Left lung (tissue), 10 donors: ENCODE measurements around the gene TARBP1. TPM values are rescaled to one million over a fixed set of nuclear protein-coding genes. Genes with fewer than 3 reads are reported as not detected.

Experiments
- ATAC-seq: fragments of 200-7000 bp; cut with Tn5 transposase; one replicate; pipeline ENCODE4 v1.9.1; 2020; ENCODE audit warnings: moderate library complexity
- DNase-seq, 4 donors: peaks; one replicate each; pipeline ENCODE4 v3.0.0-alpha.2; 2013 to 2020
- H3K27ac ChIP-seq, 2 donors: fragments of 200-600 bp; sonication (generic) in 1 of 2; one replicate each; pipeline versions ENCODE4 v1.5.0 to v1.8.0; 2020 to 2021
- H3K27me3 ChIP-seq, 2 donors: fragments of 200-600 bp; sonication (generic) in 1 of 2; one replicate each; pipeline versions ENCODE4 v1.5.0 to v1.8.0; 2020 to 2021
- H3K36me3 ChIP-seq, 2 donors: fragments of 200-600 bp; sonication (generic) in 1 of 2; one replicate each; pipeline versions ENCODE4 v1.5.0 to v1.8.0; 2020 to 2021
- H3K4me1 ChIP-seq, 2 donors: fragments of 200-600 bp; one replicate each; pipeline ENCODE4 v1.8.0; 2021
- H3K4me3 ChIP-seq, 2 donors: fragments of 200-600 bp; sonication (generic) in 1 of 2; one replicate each; pipeline versions ENCODE4 v1.5.0 to v1.8.0; 2020 to 2021; ENCODE audit warnings: mild to moderate bottlenecking in 1 of 2
- H3K9me3 ChIP-seq, 2 donors: fragments of 200-600 bp; sonication (generic) in 1 of 2; one replicate each; pipeline versions ENCODE4 v1.5.0 to v1.8.0; 2020 to 2021
- intact Hi-C, 2 donors: fragments of 100-400 bp; cut with DNase I; formaldehyde crosslinking; loops; one replicate each; pipeline versions ENCODE4 v1.11.2 to v1.14.2; 2022
- polyA plus RNA-seq, 6 donors: library from polyadenylated mRNA; unstranded; fragments of 120-200 nt; gene quantifications; one replicate each; pipeline ENCODE4 v1.2.1, GENCODE V29; 2013; ENCODE audit not compliant: insufficient read length in 6 of 6
- total RNA-seq, 2 donors: library from RNA; stranded (reverse); fragmentation: NEBNext Ultra II Directional; extraction: Animal tissue kit (Norgen Biotek cat#: 25700); gene quantifications; one replicate each; pipeline ENCODE4 v1.2.1, GENCODE V29; 2021
- TF ChIP-seq, protein P1 (sequence below), 2 donors: fragments of 200-600 bp; sonication (generic) in 1 of 2; IDR thresholded peaks; one replicate each; pipeline versions ENCODE4 v1.5.0 to v1.8.0; 2021; ENCODE audit warnings: antibody characterized with exemption in 2 of 2
- donor health status: DM: no; HTN: yes; CAD: no.
- donor health status: DM: no; HTN: no; CAD: no.

Gene TARBP1
- total and polyA plus RNA-seq, 8 donors: 20.9 to 113 (median 97.3) TPM

DNA sequence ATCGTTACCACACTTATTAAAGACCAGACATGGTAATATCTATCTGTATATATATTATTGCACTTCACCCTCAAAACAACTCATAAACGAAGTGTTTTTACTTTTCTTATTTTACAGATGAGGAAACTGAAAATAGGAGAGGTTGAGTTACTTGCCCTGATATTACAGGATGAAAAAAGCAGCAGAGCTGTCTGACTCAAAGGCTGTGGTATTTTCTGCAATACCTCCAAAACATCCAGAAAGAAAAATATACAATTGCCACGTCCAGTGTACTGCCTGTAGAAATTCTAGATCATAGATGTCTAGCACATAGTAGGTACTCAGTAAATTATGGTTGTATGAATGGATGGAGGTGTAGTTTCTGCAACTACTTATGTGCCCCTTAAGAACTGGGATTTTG is 5.2 kb upstream of the TARBP1 start:
- Histone ChIP-seq H3K4me3 (no peak overlapping the region), H3K4me1 (peaks cover 0 to 17% of the 10 kb centered on the region in 2 donors), H3K36me3 (no peaks in the 10 kb centered on the region), H3K9me3 (no peaks in the 10 kb centered on the region), H3K27me3 (no peaks in the 10 kb centered on the region), H3K27ac (no peak overlapping the region)
- TF ChIP-seq, protein P1, sequence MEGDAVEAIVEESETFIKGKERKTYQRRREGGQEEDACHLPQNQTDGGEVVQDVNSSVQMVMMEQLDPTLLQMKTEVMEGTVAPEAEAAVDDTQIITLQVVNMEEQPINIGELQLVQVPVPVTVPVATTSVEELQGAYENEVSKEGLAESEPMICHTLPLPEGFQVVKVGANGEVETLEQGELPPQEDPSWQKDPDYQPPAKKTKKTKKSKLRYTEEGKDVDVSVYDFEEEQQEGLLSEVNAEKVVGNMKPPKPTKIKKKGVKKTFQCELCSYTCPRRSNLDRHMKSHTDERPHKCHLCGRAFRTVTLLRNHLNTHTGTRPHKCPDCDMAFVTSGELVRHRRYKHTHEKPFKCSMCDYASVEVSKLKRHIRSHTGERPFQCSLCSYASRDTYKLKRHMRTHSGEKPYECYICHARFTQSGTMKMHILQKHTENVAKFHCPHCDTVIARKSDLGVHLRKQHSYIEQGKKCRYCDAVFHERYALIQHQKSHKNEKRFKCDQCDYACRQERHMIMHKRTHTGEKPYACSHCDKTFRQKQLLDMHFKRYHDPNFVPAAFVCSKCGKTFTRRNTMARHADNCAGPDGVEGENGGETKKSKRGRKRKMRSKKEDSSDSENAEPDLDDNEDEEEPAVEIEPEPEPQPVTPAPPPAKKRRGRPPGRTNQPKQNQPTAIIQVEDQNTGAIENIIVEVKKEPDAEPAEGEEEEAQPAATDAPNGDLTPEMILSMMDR (IDR thresholded peaks at IDR 0.05): no peak
- no peak for ATAC-seq
- intact Hi-C loops: no loop called here
- DNase-seq: no peak

DNA sequence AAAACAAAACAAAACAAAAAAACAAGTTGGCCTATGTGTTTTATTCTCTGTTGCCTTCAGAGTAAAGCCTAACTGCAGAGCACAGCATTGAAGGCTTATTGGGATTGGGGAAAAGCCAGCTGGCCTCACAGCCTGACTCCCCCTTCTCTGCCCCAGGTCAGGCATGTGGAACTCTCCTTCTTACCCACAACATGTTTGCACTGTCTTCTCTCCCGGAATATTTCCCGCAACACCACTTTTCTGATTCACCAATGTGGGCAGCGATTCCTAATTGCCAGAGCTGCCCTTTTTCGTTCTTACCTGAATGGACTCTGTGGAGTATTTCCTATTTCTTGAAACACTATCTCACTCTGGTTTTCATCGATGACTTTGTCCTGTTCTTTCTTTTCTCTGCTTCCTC is 2.8 kb upstream of the TARBP1 start:
- TF ChIP-seq, protein P1 (IDR thresholded peaks at IDR 0.05): no peak
- no peaks in the 10 kb centered on the region for H3K36me3 ChIP-seq
- H3K27ac ChIP-seq: no peak overlapping the region
- no peak for ATAC-seq
- H3K9me3 ChIP-seq: no peaks in the 10 kb centered on the region
- H3K4me1 ChIP-seq: peaks cover 7 to 23% of the 10 kb centered on the region in 2 donors
- H3K4me3 ChIP-seq: no peak overlapping the region
- intact Hi-C loops: no loop called here
- DNase-seq: no peak
- H3K27me3 ChIP-seq: no peaks in the 10 kb centered on the region

DNA sequence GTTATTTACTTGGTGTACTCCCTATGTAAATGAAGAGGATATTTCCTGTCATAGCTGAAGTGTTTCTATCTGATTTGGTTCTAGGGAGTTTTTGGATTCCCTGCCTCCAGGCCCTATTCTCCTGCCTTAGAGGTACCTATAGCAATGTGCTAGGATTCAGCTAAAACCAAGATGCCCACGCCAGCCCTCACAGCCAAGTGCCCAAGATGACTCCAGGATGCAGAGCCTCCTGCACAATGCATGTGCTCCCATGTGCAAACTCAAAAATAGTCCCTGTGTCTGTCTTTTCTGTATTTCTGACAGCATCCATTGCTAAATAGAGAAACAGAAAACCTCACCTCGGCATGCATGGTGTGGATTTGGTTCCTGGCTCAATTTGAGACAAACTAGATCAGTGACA is 887 bp upstream of the TARBP1 start:
- intact Hi-C loops: no loop called here
- no peaks in the 10 kb centered on the region for H3K27me3 ChIP-seq
- H3K36me3 ChIP-seq: no peaks in the 10 kb centered on the region
- H3K4me3 ChIP-seq: no peak overlapping the region
- no peak overlapping the region for H3K27ac ChIP-seq
- ATAC-seq (no peak), DNase-seq (no peak)
- peaks cover 7 to 32% of the 10 kb centered on the region in 2 donors for H3K4me1 ChIP-seq
- TF ChIP-seq, protein P1 (IDR thresholded peaks at IDR 0.05): no peak
- H3K9me3 ChIP-seq: no peaks in the 10 kb centered on the region

DNA sequence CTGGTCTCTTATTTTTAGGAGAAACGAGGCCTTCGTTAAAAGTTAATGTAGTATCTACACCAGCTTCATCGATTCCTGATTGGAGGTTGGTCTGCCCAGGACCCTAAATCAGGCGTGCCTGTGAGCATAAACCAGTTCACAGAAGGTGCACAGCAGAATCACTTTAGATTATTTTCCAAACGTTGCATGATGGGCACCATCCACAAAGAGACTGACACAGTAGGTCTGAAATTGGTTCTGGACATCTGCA is 256 bp upstream of the TARBP1 start:
- Histone ChIP-seq H3K27ac (peak overlapping the region in 1 of 2 donors; percentile 84), H3K36me3 (no peaks in the 10 kb centered on the region), H3K9me3 (no peaks in the 10 kb centered on the region), H3K27me3 (no peaks in the 10 kb centered on the region), H3K4me3 (peak overlapping the region; percentile 72 to 84), H3K4me1 (peaks cover 7 to 32% of the 10 kb centered on the region in 2 donors)
- intact Hi-C loops: no loop called here
- no peak for DNase-seq
- TF ChIP-seq, protein P1 (IDR thresholded peaks at IDR 0.05): no peak
- no peak for ATAC-seq

DNA sequence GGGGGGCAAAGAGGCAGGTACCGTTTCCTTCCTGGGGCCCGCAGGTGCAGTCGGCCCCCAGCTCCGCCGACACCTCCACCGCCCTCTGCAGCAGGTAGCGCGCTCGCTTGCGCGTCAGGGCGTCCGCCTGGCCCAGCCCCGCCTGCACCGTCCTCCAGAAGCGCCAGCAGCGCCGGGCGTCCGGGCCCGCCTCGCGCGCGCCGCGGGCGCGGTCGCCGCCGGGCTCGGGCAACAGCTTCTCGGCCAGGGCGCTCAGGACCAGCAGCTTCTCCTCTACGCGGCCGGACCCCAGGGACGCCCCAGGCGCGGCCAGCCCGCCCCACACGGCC is 863 bp downstream of the TARBP1 start:
- H3K4me3 ChIP-seq: peak overlapping the region; percentile 59 to 72
- intact Hi-C loops: no loop called here
- H3K4me1 ChIP-seq: peaks cover 7 to 35% of the 10 kb centered on the region in 2 donors
- no peaks in the 10 kb centered on the region for H3K9me3 ChIP-seq
- no peaks in the 10 kb centered on the region for H3K36me3 ChIP-seq
- TF ChIP-seq, protein P1 (IDR thresholded peaks at IDR 0.05): no peak
- no peaks in the 10 kb centered on the region for H3K27me3 ChIP-seq
- ATAC-seq: peak; percentile 82
- peak in 3 of 4 donors; percentile 51 to 92 (median 73) for DNase-seq
- H3K27ac ChIP-seq: peak overlapping the region; percentile 89 to 92
